Measurements from ENCODE around the gene TP53I3.
"Not testable (repeated sequence)": the region's sequence is repeated elsewhere in the genome, so short reads cannot be mapped to it uniquely, and the experiment has no call there.

The TP53I3 gene

GRCh38 chr2:24084386-24085199, at the start of gene TP53I3:
Gene TP53I3 (minus strand): TSS chr2:24084834. CDS start chr2:24084326, 508 bp downstream.
- in situ Hi-C loops (cut with MboI; ENCODE audit: low pct_unique_long_range_greater_than_20kb, low sequenced_read_pairs): no loop called here
- peak; percentile 94 for DNase-seq

- in situ Hi-C loops (cut with MboI; ENCODE audit: low pct_unique_long_range_greater_than_20kb, low sequenced_read_pairs): no loop called here
- no peak for DNase-seq
Observed at GRCh38 chr2:24132543-24132942, 47.9 kb upstream of the TP53I3 start.

- DNase-seq: no peak
- in situ Hi-C loops (cut with MboI; ENCODE audit: low pct_unique_long_range_greater_than_20kb, low sequenced_read_pairs): no loop called here
Observed at GRCh38 chr2:24125956-24126355, 41.3 kb upstream of the TP53I3 start.

- in situ Hi-C loops (cut with MboI; ENCODE audit: low pct_unique_long_range_greater_than_20kb, low sequenced_read_pairs): no loop called here
Observed at GRCh38 chr2:24123922-24124580, 39.4 kb upstream of the TP53I3 start.

GRCh38 chr2:24123195-24123921, 38.7 kb upstream of the TP53I3 start, which contains the start of the genes FAM228B and PFN4:
Gene FAM228B (plus strand): TSS chr2:24123469. CDS start chr2:24124362, 893 bp downstream.
Gene PFN4 (minus strand): TSS chr2:24123334. CDS start chr2:24122535, 799 bp downstream.
- peak; percentile 87 for DNase-seq
- in situ Hi-C loops (cut with MboI; ENCODE audit: low pct_unique_long_range_greater_than_20kb, low sequenced_read_pairs): no loop called here

More at GRCh38 chr2:24123922-24124580, 39.4 kb upstream of the TP53I3 start:
- no peak for DNase-seq

GRCh38 chr2:24122366-24123194, 37.9 kb upstream of the TP53I3 start:
- in situ Hi-C loops (cut with MboI; ENCODE audit: low pct_unique_long_range_greater_than_20kb, low sequenced_read_pairs): no loop called here
- DNase-seq: no peak

- no peak for DNase-seq
- in situ Hi-C loops (cut with MboI; ENCODE audit: low pct_unique_long_range_greater_than_20kb, low sequenced_read_pairs): no loop called here
Observed at GRCh38 chr2:24121469-24121868, 36.8 kb upstream of the TP53I3 start.

- no peak for DNase-seq
Observed at GRCh38 chr2:24121066-24121465, 36.4 kb upstream of the TP53I3 start.

GRCh38 chr2:24117902-24118301, 33.3 kb upstream of the TP53I3 start:
- no peak for DNase-seq
- in situ Hi-C loops (cut with MboI; ENCODE audit: low pct_unique_long_range_greater_than_20kb, low sequenced_read_pairs): no loop called here

More at GRCh38 chr2:24121066-24121465, 36.4 kb upstream of the TP53I3 start:
- in situ Hi-C loops (cut with MboI; ENCODE audit: low pct_unique_long_range_greater_than_20kb, low sequenced_read_pairs): no loop called here

- in situ Hi-C loops (cut with MboI; ENCODE audit: low pct_unique_long_range_greater_than_20kb, low sequenced_read_pairs): no loop called here
- DNase-seq: no peak
Observed at GRCh38 chr2:24115057-24115456, 30.4 kb upstream of the TP53I3 start.

GRCh38 chr2:24111407-24111901, 26.8 kb upstream of the TP53I3 start:
- no peak for DNase-seq
- in situ Hi-C loops (cut with MboI; ENCODE audit: low pct_unique_long_range_greater_than_20kb, low sequenced_read_pairs): no loop called here

GRCh38 chr2:24110660-24111303, 26.1 kb upstream of the TP53I3 start:
- in situ Hi-C loops (cut with MboI; ENCODE audit: low pct_unique_long_range_greater_than_20kb, low sequenced_read_pairs): no loop called here
- no peak for DNase-seq

- in situ Hi-C loops (cut with MboI; ENCODE audit: low pct_unique_long_range_greater_than_20kb, low sequenced_read_pairs); DNase-seq: not testable (repeated sequence)
Observed at GRCh38 chr2:24109431-24109830, 24.8 kb upstream of the TP53I3 start.

GRCh38 chr2:24107336-24107735, 22.7 kb upstream of the TP53I3 start:
- DNase-seq: no peak
- in situ Hi-C loops (cut with MboI; ENCODE audit: low pct_unique_long_range_greater_than_20kb, low sequenced_read_pairs): no loop called here

GRCh38 chr2:24106786-24107185, 22.2 kb upstream of the TP53I3 start:
- in situ Hi-C loops (cut with MboI; ENCODE audit: low pct_unique_long_range_greater_than_20kb, low sequenced_read_pairs): no loop called here
- no peak for DNase-seq

GRCh38 chr2:24105816-24106215, 21.2 kb upstream of the TP53I3 start:
- in situ Hi-C loops (cut with MboI; ENCODE audit: low pct_unique_long_range_greater_than_20kb, low sequenced_read_pairs): no loop called here
- DNase-seq: no peak

- in situ Hi-C loops (cut with MboI; ENCODE audit: low pct_unique_long_range_greater_than_20kb, low sequenced_read_pairs): no loop called here
- no peak for DNase-seq
Observed at GRCh38 chr2:24104906-24105305, 20.3 kb upstream of the TP53I3 start.

GRCh38 chr2:24104110-24104650, 19.5 kb upstream of the TP53I3 start:
- DNase-seq: no peak
- in situ Hi-C loops (cut with MboI; ENCODE audit: low pct_unique_long_range_greater_than_20kb, low sequenced_read_pairs): no loop called here

Measured in KBM-7 (cell line).